GM18951 (cell line): ENCODE data around the gene HDC.

ENCODE experiments used
- POLR2A ChIP-seq: IDR thresholded peaks from 4 replicates; pipeline ENCODE4 v1.6.1; 2011; ENCODE audit warnings: mild to moderate bottlenecking; ENCODE audit not compliant: insufficient read length, insufficient read depth; ENCODE audit errors: extremely low read depth
- in situ Hi-C: fragments of 300-500 bp; cut with MboI; formaldehyde crosslinking; loops from one replicate; pipeline ENCODE4 v1.12.0; 2022; ENCODE audit warnings: low sequenced_read_pairs, mixed read lengths, inconsistent platforms; ENCODE audit not compliant: unreplicated experiment

Gene HDC, protein sequence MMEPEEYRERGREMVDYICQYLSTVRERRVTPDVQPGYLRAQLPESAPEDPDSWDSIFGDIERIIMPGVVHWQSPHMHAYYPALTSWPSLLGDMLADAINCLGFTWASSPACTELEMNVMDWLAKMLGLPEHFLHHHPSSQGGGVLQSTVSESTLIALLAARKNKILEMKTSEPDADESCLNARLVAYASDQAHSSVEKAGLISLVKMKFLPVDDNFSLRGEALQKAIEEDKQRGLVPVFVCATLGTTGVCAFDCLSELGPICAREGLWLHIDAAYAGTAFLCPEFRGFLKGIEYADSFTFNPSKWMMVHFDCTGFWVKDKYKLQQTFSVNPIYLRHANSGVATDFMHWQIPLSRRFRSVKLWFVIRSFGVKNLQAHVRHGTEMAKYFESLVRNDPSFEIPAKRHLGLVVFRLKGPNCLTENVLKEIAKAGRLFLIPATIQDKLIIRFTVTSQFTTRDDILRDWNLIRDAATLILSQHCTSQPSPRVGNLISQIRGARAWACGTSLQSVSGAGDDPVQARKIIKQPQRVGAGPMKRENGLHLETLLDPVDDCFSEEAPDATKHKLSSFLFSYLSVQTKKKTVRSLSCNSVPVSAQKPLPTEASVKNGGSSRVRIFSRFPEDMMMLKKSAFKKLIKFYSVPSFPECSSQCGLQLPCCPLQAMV

DNA sequence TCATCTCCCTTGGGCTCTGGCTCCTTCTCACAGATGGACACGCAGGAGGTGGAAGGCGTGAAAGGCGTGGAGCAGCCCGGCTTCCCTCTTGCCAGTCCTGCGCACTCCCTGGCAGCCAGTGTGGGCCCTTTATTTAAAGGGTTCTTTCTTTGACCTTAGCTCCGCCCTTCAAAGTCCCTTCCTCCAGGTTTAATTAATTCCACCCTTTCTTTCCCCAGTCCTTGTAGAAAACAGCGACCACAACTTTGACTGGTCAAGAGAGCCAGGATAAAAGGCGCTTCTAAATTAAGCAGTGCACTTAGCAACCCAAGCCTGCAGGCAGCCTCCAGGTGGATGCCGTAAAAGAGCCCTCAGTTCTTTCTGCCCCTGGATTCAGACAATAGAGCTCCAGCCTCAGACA, at the start of gene HDC:
Gene HDC, minus strand, starts transcription at position 107 of the 400 bp plus-strand sequence. Its CDS starts 103 bp downstream, at position 4.
- in situ Hi-C loops, result no loop called here
- no peak for TF ChIP-seq POLR2A

DNA sequence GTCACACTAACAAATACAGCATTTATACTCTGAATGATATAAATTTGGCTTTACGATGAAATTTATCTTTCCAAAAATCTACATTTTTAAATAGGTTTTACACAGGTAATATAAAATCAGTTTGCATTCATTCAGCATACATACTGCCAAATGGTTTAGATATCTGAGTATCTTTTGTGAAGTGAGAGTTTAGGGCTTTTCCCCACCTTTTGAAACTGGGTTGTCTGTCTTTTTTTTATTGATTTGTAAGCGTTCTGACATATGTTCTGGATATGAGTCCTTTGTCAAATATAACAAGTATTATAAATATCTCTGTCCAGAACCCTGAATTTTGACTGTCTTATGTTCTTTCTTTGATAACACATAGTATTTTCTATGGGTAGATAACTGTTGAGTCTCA, 47.1 kb upstream of the HDC start:
- in situ Hi-C loops, result loop anchor here (25.0 kb wide), 1 partner anchor 850 kb away; no protein-coding TSS in a partner anchor
- no peak for TF ChIP-seq POLR2A

DNA sequence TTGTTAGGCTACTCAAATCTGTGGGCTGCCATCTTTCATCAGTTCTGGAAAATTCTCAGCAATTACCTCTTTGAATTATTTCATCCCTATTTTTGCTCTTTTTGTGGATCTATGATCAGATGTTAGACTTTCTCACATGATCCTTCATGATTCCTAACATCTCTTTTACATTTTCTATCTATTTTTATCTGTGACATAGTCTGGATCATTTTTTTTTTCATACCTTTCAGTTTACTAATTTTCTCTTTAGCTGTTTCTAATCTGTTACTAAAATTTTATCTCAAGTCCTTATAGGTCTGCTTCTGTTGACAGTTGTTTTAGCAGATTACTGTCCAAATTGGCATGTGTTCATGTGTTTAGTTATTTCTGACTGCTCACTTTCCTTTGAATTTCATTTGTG, 42.3 kb upstream of the HDC start:
- in situ Hi-C loops, result loop anchor here (25.0 kb wide), 1 partner anchor 845 kb away; no protein-coding TSS in a partner anchor
- no peak for TF ChIP-seq POLR2A

DNA sequence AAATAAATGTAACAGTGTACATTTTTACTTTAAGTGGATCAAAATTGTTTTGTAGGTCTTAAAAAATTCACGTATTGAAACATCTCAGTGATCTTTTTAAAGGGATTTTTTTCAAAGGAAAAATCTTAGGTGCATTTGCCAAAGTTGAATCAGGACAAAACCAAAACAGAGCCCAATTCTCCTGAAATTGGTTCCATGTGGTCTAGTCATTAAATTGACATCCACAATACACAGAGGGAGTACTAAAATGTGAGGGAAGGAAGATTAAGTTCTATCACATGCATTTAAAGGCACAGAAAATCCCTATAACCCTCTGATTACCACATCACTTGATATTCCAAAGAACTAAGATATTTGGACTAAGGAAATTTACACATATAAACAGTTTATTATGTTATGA, 39.3 kb upstream of the HDC start:
- in situ Hi-C loops, result loop anchor here (25.0 kb wide), 1 partner anchor 843 kb away; no protein-coding TSS in a partner anchor
- TF ChIP-seq POLR2A, result no peak

DNA sequence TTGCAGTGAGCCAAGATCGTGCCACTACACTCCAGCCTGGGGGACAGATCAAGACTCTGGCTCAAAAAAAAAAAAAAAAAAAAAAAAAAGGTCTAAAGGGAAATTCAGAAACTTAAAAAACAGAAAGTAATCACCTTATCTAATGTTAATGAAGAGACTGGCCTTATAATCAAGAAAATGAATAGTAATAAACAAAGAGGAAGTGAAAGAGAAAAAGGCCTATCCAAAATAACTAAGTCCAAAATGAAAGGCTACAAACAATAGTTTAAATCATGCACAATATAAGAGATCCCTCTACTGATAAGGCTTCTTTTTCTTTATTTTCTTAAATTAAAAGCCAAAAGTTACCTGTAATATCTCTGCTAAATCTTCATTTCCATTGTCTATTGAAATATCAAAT, 37.1 kb upstream of the HDC start:
- in situ Hi-C loops, result loop anchor here (25.0 kb wide), 1 partner anchor 840 kb away; no protein-coding TSS in a partner anchor
- no peak for TF ChIP-seq POLR2A

DNA sequence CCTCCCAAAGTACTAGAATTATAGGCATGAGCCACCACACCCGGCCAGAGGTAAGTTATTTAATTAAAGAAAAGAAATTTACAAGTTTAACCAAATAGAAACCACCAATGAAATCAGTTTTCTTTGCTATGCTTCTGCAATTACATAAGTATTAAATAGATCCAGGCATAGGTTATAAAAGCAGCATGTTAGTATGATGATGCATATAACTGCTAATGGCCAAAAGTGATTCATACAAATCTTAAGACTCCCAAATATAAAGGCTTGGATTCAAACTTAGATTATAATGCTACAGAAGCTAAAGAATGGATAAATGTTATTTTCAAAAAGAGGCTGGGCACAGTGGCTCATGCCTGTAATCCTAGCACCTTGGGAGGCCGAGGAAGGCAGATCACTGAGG, 32.8 kb upstream of the HDC start:
- TF ChIP-seq POLR2A, result no peak
- in situ Hi-C loops, result no loop called here

DNA sequence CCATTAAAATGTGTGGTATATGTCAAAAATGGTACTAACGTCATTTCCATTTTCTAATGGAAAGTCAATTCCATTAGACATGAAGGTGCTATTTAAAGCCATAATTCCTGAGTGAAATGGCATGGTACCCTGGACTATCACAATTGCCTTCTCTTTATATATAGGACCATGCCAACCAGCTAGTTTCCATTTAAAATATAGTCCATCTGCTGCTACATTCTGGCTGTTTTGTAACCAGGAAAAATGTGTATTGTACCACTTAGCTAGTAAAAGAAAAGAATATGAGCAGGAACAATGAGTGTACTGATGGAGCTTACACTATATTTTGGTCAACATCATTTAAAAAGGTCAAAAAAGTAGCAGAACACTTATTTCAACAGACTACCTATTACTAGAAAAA, 30.4 kb upstream of the HDC start:
- in situ Hi-C loops, result no loop called here

DNA sequence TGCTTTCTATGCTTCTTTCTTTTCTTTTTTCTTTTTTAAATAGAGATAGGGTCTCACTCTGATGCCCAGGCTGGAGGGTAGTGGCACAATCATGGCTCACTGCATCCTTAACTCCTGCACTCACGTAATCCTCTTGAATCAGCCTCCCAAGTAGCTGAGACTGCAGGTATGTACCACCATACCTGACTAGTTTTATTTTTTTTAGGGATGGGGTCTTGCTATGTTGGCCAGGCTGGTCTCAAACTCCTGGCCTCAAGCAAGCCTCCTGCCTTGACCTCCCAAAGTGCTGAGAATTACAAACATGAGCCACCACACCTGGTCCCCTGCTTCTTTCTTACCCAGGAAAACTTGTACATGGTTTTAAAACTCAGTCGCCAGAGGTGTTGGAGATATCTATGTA, 24.2 kb upstream of the HDC start:
- in situ Hi-C loops, result no loop called here

More for the DNA sequence above, 30.4 kb upstream of the HDC start:
- TF ChIP-seq POLR2A, result no peak

DNA sequence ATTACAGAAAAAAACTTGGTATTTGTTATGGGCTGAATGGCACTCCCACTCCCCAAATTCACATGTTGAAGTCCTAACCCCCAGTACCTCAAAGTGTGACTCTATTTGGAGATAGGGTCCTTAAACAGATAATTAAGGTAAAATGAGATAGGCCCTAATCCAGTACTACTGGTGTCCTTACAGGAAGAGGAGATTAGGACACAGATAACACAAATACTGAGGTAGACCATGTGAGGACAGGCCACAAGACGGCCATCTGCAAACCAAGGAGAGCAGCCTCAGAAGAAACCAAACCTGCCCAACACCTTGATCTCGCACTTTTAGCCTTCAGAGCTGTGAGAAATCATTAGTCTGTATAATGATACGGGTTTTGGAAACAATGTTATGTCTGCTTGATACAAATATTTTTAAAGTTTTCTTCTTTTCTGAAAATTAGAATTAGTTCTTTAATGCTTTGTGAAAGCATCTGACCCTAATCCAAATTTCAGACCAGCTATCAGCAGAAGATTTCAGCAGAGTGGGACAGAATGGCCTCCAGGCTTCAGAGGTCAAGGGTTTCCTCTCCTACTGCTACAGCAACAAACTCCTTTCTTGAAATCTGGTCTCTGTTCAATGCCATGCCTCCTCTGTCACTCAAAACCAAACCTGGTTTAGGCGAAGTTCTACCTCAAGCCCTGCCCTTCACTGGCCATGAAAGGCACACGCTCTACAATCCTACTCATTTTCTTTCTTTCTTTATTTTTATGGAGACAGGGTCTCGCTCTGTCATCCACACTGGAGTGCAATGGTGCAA, 22.0 kb upstream of the HDC start:
- in situ Hi-C loops, result no loop called here

More for the DNA sequence above, 24.2 kb upstream of the HDC start:
- TF ChIP-seq POLR2A, result no peak

DNA sequence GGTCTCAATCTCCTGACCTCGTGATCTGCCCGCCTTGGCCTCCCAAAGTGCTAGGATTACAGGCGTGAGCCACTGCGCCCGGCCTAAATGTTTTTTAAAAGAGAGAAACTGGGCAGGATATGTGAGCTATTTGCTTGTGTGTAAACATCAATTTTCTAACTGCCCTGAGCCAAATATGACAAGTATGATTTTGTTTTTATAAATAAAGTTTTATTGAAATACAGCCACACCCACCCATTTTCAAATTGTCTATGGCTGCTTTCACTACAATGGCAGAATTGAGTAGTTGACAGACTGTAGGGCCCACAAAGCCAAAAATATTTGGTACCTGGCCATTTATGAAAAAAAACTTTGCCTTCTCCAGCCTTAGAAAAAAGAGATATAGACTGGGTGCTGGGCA, 15.9 kb upstream of the HDC start:
- in situ Hi-C loops, result no loop called here
- no peak for TF ChIP-seq POLR2A

More for the DNA sequence above, 22.0 kb upstream of the HDC start:
- no peak for TF ChIP-seq POLR2A

DNA sequence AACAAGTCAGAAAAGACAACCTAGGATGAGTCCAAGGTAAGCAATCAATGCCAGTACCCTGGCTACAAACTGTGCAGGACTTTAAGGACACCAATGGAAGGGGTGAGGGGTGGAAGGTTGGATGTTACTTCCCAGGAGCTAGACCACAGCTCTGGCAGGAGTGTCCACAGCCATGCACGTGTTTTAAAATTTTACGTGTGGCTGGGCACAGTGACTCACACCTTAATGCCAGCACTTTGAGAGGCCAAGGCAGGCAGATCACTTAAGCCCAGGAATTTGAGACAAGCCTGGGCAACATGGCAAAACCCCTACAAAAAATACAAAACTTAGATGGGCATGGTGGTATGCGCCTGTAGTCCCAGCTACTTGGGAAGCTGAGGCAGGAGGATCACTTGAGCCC, 14.7 kb upstream of the HDC start:
- no peak for TF ChIP-seq POLR2A
- in situ Hi-C loops, result no loop called here

DNA sequence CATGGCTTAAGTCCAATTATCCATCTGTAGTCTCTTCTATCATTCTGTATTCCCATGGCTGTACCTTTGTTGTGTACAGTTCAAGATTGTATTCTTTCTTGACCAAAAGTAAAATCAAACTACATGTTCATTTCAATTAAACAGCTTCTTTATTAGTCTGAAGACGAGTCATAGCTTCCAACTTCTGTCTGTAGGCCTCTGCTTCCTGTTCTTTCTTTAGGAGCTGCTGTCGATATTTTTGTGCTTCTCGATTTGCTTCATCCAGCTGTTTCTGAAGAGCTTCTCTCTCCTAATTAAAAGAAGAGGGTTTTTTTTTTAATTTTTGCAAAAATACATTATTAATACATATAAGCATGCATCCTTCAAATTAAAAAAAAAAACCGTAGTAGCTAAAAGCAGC, 13.0 kb upstream of the HDC start:
- in situ Hi-C loops, result no loop called here
- TF ChIP-seq POLR2A, result no peak

DNA sequence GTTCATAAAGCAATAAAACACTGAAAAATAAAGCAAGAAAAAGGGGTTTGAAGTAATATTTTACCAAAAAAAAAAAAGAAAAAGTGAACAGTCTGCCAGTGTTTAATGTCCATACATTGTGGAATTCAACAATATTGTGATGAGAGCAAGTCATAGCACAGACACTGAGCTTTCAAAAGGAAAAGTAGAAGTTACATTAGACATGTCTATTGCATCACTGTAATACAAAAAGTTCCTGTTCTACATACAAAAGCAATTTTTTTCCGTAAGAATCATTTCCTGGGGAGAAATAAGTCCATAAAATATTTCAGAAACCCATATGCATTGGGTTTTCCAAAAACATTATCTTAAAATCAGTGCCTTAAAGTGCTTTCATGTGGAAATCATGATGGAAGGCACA, 11.8 kb upstream of the HDC start:
- in situ Hi-C loops, result no loop called here
- no peak for TF ChIP-seq POLR2A
